Measurements from ENCODE around the gene PKHD1.

GRCh38 chr6:51793393-51793792, 294.0 kb downstream of the PKHD1 start:
- TF ChIP-seq, protein P1, sequence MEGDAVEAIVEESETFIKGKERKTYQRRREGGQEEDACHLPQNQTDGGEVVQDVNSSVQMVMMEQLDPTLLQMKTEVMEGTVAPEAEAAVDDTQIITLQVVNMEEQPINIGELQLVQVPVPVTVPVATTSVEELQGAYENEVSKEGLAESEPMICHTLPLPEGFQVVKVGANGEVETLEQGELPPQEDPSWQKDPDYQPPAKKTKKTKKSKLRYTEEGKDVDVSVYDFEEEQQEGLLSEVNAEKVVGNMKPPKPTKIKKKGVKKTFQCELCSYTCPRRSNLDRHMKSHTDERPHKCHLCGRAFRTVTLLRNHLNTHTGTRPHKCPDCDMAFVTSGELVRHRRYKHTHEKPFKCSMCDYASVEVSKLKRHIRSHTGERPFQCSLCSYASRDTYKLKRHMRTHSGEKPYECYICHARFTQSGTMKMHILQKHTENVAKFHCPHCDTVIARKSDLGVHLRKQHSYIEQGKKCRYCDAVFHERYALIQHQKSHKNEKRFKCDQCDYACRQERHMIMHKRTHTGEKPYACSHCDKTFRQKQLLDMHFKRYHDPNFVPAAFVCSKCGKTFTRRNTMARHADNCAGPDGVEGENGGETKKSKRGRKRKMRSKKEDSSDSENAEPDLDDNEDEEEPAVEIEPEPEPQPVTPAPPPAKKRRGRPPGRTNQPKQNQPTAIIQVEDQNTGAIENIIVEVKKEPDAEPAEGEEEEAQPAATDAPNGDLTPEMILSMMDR (IDR thresholded peaks at IDR 0.05): no peak
- TF ChIP-seq POLR2A (IDR thresholded peaks at IDR 0.05): no peak

Data from adrenal gland (tissue), 5 donors.